HG03060 (cell line): ENCODE data around the gene SKAP1.
A peak's percentile ranks its signal among the peaks of the same experiment; 100 is the strongest.
"Not testable (repeated sequence)": the region's sequence is repeated elsewhere in the genome, so short reads cannot be mapped to it uniquely, and the experiment has no call there.

Experiments
- ATAC-seq: cut with Tn5 transposase; IDR thresholded peaks from one replicate; pipeline ENCODE4 v1.9.1; 2021; ENCODE audit warnings: low read depth, moderate number of reproducible peaks; ENCODE audit not compliant: unreplicated experiment

Gene SKAP1

GRCh38 chr17:48251950-48252349 lies 178.1 kb downstream of the SKAP1 start:
- ATAC-seq, result no peak

GRCh38 chr17:48250949-48251348 lies 179.1 kb downstream of the SKAP1 start:
- ATAC-seq, result no peak

- ATAC-seq, result not testable (repeated sequence)
These were observed 180.0 kb downstream of the SKAP1 start for GRCh38 chr17:48250059-48250458.

- ATAC-seq, result no peak
These were observed 182.4 kb downstream of the SKAP1 start for GRCh38 chr17:48247603-48248002.

GRCh38 chr17:48247038-48247437 lies 183.0 kb downstream of the SKAP1 start:
- no peak for ATAC-seq

- no peak for ATAC-seq
These were observed 183.4 kb downstream of the SKAP1 start for GRCh38 chr17:48246612-48247011.

GRCh38 chr17:48245465-48246033 lies 184.5 kb downstream of the SKAP1 start:
- not testable (repeated sequence) for ATAC-seq

- no peak for ATAC-seq
These were observed 185.2 kb downstream of the SKAP1 start for GRCh38 chr17:48244814-48245213.

- ATAC-seq, result no peak
These were observed 185.8 kb downstream of the SKAP1 start for GRCh38 chr17:48244121-48244711.

- no peak for ATAC-seq
These were observed 188.1 kb downstream of the SKAP1 start for GRCh38 chr17:48241770-48242497.

GRCh38 chr17:48241131-48241591 lies 188.9 kb downstream of the SKAP1 start:
- peak; percentile 74 for ATAC-seq

GRCh38 chr17:48240562-48241130 lies 189.4 kb downstream of the SKAP1 start:
- peak; percentile 6 for ATAC-seq

GRCh38 chr17:48240122-48240521 lies 189.9 kb downstream of the SKAP1 start:
- ATAC-seq, result no peak

- ATAC-seq, result no peak
These were observed 190.4 kb downstream of the SKAP1 start for GRCh38 chr17:48239603-48239995.

- ATAC-seq, result no peak
These were observed 190.9 kb downstream of the SKAP1 start for GRCh38 chr17:48238933-48239602.

GRCh38 chr17:48237456-48237855 lies 192.6 kb downstream of the SKAP1 start:
- ATAC-seq, result no peak

GRCh38 chr17:48236681-48237134 lies 193.3 kb downstream of the SKAP1 start:
- ATAC-seq, result no peak

- no peak for ATAC-seq
These were observed 195.1 kb downstream of the SKAP1 start for GRCh38 chr17:48234922-48235321.

- no peak for ATAC-seq
These were observed 197.7 kb downstream of the SKAP1 start for GRCh38 chr17:48231995-48232959.

- ATAC-seq, result no peak
These were observed 200.1 kb downstream of the SKAP1 start for GRCh38 chr17:48229936-48230335.
